K562 (cell line): Measurements from ENCODE around the gene PIRT. TPM values are rescaled to one million over a fixed set of nuclear protein-coding genes. Genes with fewer than 3 reads are reported as not detected.

Source experiments
- E2F1 ChIP-seq: sonication (generic); formaldehyde crosslinking; IDR thresholded peaks from 2 replicates; pipeline ENCODE4 v1.8.1; 2023; ENCODE audit warnings: mild to moderate bottlenecking, missing genetic modification reagents, moderate library complexity
- NCOR1 ChIP-seq: fragments of 450-650 bp; IDR thresholded peaks from 2 replicates; pipeline ENCODE4 v1.6.1; 2016; ENCODE audit warnings: mild to moderate bottlenecking, moderate library complexity
- REST ChIP-seq, 2 experiments: fragments of 450-650 bp; formaldehyde crosslinking in 1 of 2; IDR thresholded peaks; 2 replicates each; pipeline versions ENCODE4 v1.4.0 to v1.6.1; 2014 to 2020; ENCODE audit warnings: mild to moderate bottlenecking in 2 of 2, borderline replicate concordance in 1 of 2, low read depth in 1 of 2
- polyA plus RNA-seq, 8 experiments: library from polyadenylated mRNA; depleted of rRNA in 4 of 8; stranded (reverse) in 5 of 8; unstranded in 3 of 8; fragments of >200 nt; fragmentation: Nextera tagmentation in 2 of 8; fragmentation: Illumina TruSeq in 1 of 8; extraction: Ambion mirVana in 2 of 8; extraction: Trizol in 1 of 8; gene quantifications; 2 replicates each; pipeline versions ENCODE4 v1.2.1 to v1.2.3, GENCODE V29; 2011 to 2014; ENCODE audit warnings: inconsistent platforms in 1 of 8, missing spikeins in 1 of 8
- total RNA-seq, 7 experiments: library from RNA; depleted of rRNA in 6 of 7; stranded (reverse); fragments of >200 nt in 6 of 7; fragmentation: Illumina TruSeq in 2 of 7; extraction: Trizol in 2 of 7; gene quantifications; 2 replicates each; pipeline versions ENCODE4 v1.2.1 to v1.2.3, GENCODE V29; 2011 to 2021; ENCODE audit warnings: low replicate concordance in 1 of 7
- TF ChIP-seq, protein P1 (sequence below): fragments of 450-650 bp; conservative IDR thresholded peaks from 2 replicates; pipeline ENCODE4 v1.6.1; 2016; ENCODE audit warnings: missing genetic modification characterization, low read depth, mild to moderate bottlenecking, missing compliant biosample characterization, moderate library complexity
- TF ChIP-seq, protein P2 (sequence below): sonication (generic); formaldehyde crosslinking; IDR thresholded peaks from 2 replicates; pipeline ENCODE4 v1.8.1; 2023; ENCODE audit warnings: mild to moderate bottlenecking, missing genetic modification reagents
- TF ChIP-seq, protein P3 (sequence below): sonication (generic); formaldehyde crosslinking; IDR thresholded peaks from 2 replicates; pipeline ENCODE4 v1.8.0; 2023; ENCODE audit warnings: mild to moderate bottlenecking, missing genetic modification reagents
- TF ChIP-seq, protein P4 (sequence below): fragments of 450-650 bp; IDR thresholded peaks from 2 replicates; pipeline ENCODE4 v1.6.1; 2018; ENCODE audit not compliant: partially characterized antibody

PIRT gene
- total and polyA plus RNA-seq, 9 of the 15 experiments (the other 6 are each of a cell fraction or from before 2014, with no cell fraction given): not detected

DNA sequence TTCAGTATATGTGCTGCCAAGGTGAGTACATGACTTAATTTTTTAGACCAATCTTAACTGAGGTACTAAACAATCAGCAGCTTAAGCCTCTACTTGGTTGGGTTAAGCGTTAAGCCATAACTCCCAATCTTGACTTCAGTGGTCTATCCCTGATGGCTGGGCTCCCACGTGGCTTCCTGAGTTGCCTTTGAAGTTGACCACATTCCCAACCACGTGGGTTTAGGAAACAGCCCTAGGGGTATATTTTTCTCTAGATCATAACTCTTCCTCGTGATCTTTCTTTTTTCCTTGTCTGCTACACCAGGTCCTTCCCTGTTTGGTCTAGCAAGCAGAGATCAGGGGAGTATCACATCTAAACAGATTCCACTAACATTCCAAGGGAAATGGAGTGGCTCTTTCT lies 20.1 kb upstream of the PIRT start (continued):
- TF ChIP-seq REST (IDR thresholded peaks at IDR 0.05; ENCODE audit: borderline replicate concordance) (no peak), REST (CRISPR knock-in tag; IDR thresholded peaks at IDR 0.05; ENCODE audit: low read depth) (no peak), NCOR1 (no peak), E2F1 (no peak)
- TF ChIP-seq, protein P1, sequence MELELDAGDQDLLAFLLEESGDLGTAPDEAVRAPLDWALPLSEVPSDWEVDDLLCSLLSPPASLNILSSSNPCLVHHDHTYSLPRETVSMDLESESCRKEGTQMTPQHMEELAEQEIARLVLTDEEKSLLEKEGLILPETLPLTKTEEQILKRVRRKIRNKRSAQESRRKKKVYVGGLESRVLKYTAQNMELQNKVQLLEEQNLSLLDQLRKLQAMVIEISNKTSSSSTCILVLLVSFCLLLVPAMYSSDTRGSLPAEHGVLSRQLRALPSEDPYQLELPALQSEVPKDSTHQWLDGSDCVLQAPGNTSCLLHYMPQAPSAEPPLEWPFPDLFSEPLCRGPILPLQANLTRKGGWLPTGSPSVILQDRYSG (tag): no peak
- TF ChIP-seq, protein P2, sequence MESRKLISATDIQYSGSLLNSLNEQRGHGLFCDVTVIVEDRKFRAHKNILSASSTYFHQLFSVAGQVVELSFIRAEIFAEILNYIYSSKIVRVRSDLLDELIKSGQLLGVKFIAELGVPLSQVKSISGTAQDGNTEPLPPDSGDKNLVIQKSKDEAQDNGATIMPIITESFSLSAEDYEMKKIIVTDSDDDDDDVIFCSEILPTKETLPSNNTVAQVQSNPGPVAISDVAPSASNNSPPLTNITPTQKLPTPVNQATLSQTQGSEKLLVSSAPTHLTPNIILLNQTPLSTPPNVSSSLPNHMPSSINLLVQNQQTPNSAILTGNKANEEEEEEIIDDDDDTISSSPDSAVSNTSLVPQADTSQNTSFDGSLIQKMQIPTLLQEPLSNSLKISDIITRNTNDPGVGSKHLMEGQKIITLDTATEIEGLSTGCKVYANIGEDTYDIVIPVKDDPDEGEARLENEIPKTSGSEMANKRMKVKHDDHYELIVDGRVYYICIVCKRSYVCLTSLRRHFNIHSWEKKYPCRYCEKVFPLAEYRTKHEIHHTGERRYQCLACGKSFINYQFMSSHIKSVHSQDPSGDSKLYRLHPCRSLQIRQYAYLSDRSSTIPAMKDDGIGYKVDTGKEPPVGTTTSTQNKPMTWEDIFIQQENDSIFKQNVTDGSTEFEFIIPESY (CRISPR knock-in tag): no peak
- TF ChIP-seq, protein P3, sequence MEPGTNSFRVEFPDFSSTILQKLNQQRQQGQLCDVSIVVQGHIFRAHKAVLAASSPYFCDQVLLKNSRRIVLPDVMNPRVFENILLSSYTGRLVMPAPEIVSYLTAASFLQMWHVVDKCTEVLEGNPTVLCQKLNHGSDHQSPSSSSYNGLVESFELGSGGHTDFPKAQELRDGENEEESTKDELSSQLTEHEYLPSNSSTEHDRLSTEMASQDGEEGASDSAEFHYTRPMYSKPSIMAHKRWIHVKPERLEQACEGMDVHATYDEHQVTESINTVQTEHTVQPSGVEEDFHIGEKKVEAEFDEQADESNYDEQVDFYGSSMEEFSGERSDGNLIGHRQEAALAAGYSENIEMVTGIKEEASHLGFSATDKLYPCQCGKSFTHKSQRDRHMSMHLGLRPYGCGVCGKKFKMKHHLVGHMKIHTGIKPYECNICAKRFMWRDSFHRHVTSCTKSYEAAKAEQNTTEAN (CRISPR knock-in tag): no peak
- TF ChIP-seq, protein P4, sequence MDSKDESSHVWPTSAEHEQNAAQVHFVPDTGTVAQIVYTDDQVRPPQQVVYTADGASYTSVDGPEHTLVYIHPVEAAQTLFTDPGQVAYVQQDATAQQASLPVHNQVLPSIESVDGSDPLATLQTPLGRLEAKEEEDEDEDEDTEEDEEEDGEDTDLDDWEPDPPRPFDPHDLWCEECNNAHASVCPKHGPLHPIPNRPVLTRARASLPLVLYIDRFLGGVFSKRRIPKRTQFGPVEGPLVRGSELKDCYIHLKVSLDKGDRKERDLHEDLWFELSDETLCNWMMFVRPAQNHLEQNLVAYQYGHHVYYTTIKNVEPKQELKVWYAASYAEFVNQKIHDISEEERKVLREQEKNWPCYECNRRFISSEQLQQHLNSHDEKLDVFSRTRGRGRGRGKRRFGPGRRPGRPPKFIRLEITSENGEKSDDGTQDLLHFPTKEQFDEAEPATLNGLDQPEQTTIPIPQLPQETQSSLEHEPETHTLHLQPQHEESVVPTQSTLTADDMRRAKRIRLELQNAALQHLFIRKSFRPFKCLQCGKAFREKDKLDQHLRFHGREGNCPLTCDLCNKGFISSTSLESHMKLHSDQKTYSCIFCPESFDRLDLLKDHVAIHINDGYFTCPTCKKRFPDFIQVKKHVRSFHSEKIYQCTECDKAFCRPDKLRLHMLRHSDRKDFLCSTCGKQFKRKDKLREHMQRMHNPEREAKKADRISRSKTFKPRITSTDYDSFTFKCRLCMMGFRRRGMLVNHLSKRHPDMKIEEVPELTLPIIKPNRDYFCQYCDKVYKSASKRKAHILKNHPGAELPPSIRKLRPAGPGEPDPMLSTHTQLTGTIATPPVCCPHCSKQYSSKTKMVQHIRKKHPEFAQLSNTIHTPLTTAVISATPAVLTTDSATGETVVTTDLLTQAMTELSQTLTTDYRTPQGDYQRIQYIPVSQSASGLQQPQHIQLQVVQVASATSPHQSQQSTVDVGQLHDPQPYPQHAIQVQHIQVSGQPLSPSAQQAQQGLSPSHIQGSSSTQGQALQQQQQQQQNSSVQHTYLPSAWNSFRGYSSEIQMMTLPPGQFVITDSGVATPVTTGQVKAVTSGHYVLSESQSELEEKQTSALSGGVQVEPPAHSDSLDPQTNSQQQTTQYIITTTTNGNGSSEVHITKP: no peak
